Psoas muscle (tissue), 8 donors: ENCODE measurements around the gene HMCN2. TPM values are rescaled to one million over a fixed set of nuclear protein-coding genes. Genes with fewer than 3 reads are reported as not detected.

ENCODE experiments used
- ATAC-seq, 4 donors: fragments of 200-7000 bp; cut with Tn5 transposase; one replicate each; pipeline ENCODE4 v1.9.1; 2020; ENCODE audit warnings: moderate library complexity in 3 of 4, mild to moderate bottlenecking in 2 of 4
- DNase-seq, 2 donors: peaks; one replicate each; pipeline ENCODE4 v3.0.0-alpha.2; 2020
- H3K27ac ChIP-seq: fragments of 200-600 bp; one replicate; pipeline ENCODE4 v1.8.0; 2022
- H3K27me3 ChIP-seq, 3 donors: fragments of 200-600 bp in 1 of 3; one replicate each; pipeline versions ENCODE4 v1.6.1 to v1.8.0; 2013 to 2022; ENCODE audit warnings: low read length in 2 of 3, mild to moderate bottlenecking in 2 of 3, moderate library complexity in 1 of 3; ENCODE audit not compliant: insufficient read depth in 3 of 3
- H3K36me3 ChIP-seq, 2 donors: fragments of 200-600 bp in 1 of 2; one replicate each; pipeline versions ENCODE4 v1.6.1 to v1.8.0; 2013 to 2022; ENCODE audit warnings: low read depth in 1 of 2, mild to moderate bottlenecking in 1 of 2, moderate library complexity in 1 of 2; ENCODE audit not compliant: insufficient read depth in 1 of 2
- H3K4me1 ChIP-seq: fragments of 200-600 bp; one replicate; pipeline ENCODE4 v1.8.0; 2022
- H3K4me3 ChIP-seq: fragments of 200-600 bp; one replicate; pipeline ENCODE4 v1.8.0; 2022; ENCODE audit warnings: mild to moderate bottlenecking
- H3K9me3 ChIP-seq: fragments of 200-600 bp; one replicate; pipeline ENCODE4 v1.8.0; 2022
- CTCF ChIP-seq: fragments of 200-600 bp; IDR thresholded peaks from one replicate; pipeline ENCODE4 v1.8.0; 2022; ENCODE audit warnings: antibody characterized with exemption
- WGBS, 3 donors: extraction: QIAGEN DNeasy Blood & Tissue Kit; methylation state at CpG; one replicate each; pipeline versions ENCODE4 v1.1.6 to v1.1.7; 2013; 5-methylcytosine and 5-hydroxymethylcytosine counted together
- intact Hi-C, 2 donors: fragments of 100-400 bp; cut with DNase I; formaldehyde crosslinking; loops; one replicate each; pipeline versions ENCODE4 v1.11.0 to v1.14.2; 2022
- polyA plus RNA-seq, 3 donors: library from polyadenylated mRNA; stranded (reverse); fragments of 200-250 nt; gene quantifications; one replicate each; pipeline ENCODE4 v1.2.3, GENCODE V29; 2013
- total RNA-seq, 4 donors: library from RNA; stranded (reverse); fragmentation: NEBNext Ultra II Directional in 2 of 4; extraction: Animal tissue kit (Norgen Biotek cat#: 25700) in 2 of 4; gene quantifications; one replicate each; pipeline versions ENCODE4 v1.2.1 to v1.2.4, GENCODE V29; 2021 to 2023
- donor health status: healthy with polysubstance abuse.
- donor health status: DM: no; HTN: no; CAD: no; lungs with moderate emphysema.
- donor health status: Bipolar disorder and iron deficiency.
- donor health status: healthy.
- donor health status: DM: yes; HTN: yes; CAD: no.
- donor health status: DM: no; HTN: no; CAD: no.
- donor health status: DM: no; HTN: no; CAD: no.
- donor health status: DM: yes; HTN: yes; CAD: no.

Gene HMCN2
- total and polyA plus RNA-seq, 7 donors, result 3.6 to 13.2 (median 6.7) TPM

GRCh38 chr9:130448035-130448624 lies 182.6 kb downstream of the HMCN2 start:
- H3K36me3 ChIP-seq, result no peaks in the 10 kb centered on the region
- no peak for ATAC-seq
- no peak overlapping the region for H3K27ac ChIP-seq
- WGBS, 3 donors, result 65 to 75% (median 67%) methylated on average over 12 of the region's 12 CpGs
- intact Hi-C loops, result no loop called here
- DNase-seq, result no peak
- peaks cover 0 to 3% (median 2%) of the 10 kb centered on the region in 3 donors for H3K27me3 ChIP-seq
- H3K9me3 ChIP-seq, result no peaks in the 10 kb centered on the region
- H3K4me1 ChIP-seq, result peaks cover 40% of the 10 kb centered on the region
- TF ChIP-seq CTCF, result no peak
- no peak overlapping the region for H3K4me3 ChIP-seq

- intact Hi-C loops, result no loop called here
- Histone ChIP-seq H3K27me3 (peaks cover 0 to 3% (median 2%) of the 10 kb centered on the region in 3 donors), H3K27ac (no peak overlapping the region), H3K36me3 (no peaks in the 10 kb centered on the region), H3K4me3 (no peak overlapping the region), H3K4me1 (peaks cover 40% of the 10 kb centered on the region), H3K9me3 (no peaks in the 10 kb centered on the region)
- TF ChIP-seq CTCF, result no peak
- 94 to 97% (median 95%) methylated on average over 9 to 10 of the region's 10 CpGs for WGBS, 3 donors
- ATAC-seq (no peak), DNase-seq (no peak)
These were observed 183.4 kb downstream of the HMCN2 start for GRCh38 chr9:130448771-130449603.

- Histone ChIP-seq H3K27ac (peak overlapping the region; percentile 16), H3K4me1 (peaks cover 38% of the 10 kb centered on the region)
- no peak for TF ChIP-seq CTCF
These were observed 184.9 kb downstream of the HMCN2 start for GRCh38 chr9:130450344-130451003.

GRCh38 chr9:130451004-130451390 lies 185.4 kb downstream of the HMCN2 start:
- 65 to 78% (median 70%) methylated on average over 11 to 14 of the region's 14 CpGs for WGBS, 3 donors

More at GRCh38 chr9:130450344-130451003, 184.9 kb downstream of the HMCN2 start:
- Histone ChIP-seq H3K36me3 (no peaks in the 10 kb centered on the region), H3K9me3 (no peaks in the 10 kb centered on the region), H3K4me3 (no peak overlapping the region), H3K27me3 (peaks cover 0 to 2% (median 0%) of the 10 kb centered on the region in 3 donors)
- DNase-seq, result no peak
- ATAC-seq, result no peak
- intact Hi-C loops, result no loop called here
- 72% methylated on average over 15 of the region's 15 CpGs for WGBS, 3 donors

More at GRCh38 chr9:130451004-130451390, 185.4 kb downstream of the HMCN2 start:
- H3K27ac ChIP-seq, result peak overlapping the region; percentile 16
- intact Hi-C loops, result no loop called here
- no peak for TF ChIP-seq CTCF
- H3K9me3 ChIP-seq, result no peaks in the 10 kb centered on the region
- no peak for ATAC-seq
- H3K36me3 ChIP-seq, result no peaks in the 10 kb centered on the region
- H3K4me1 ChIP-seq, result peaks cover 33% of the 10 kb centered on the region
- no peak for DNase-seq
- H3K27me3 ChIP-seq, result peaks cover 0 to 2% (median 0%) of the 10 kb centered on the region in 3 donors
- H3K4me3 ChIP-seq, result no peak overlapping the region
